Measurements from ENCODE around the gene PADI6. TPM values are rescaled to one million over a fixed set of nuclear protein-coding genes. Genes with fewer than 3 reads are reported as not detected.

PADI6 gene
- total RNA-seq, result not detected in 2 replicates

GRCh38 chr1:17371896-17372295 is at the start of gene PADI6:
TSS of gene PADI6 (plus strand) at chr1:17372196. CDS start at chr1:17372246, 50 bp downstream.

GRCh38 chr1:17439250-17440073 is 67.5 kb downstream of the PADI6 start, which contains the start of gene RCC2:
TSS of gene RCC2 (minus strand) at chr1:17439677. CDS start at chr1:17438514, 1,163 bp downstream.

Other genes starting within 250 kb of the PADI6 start
- 5.5 and 6.5 TPM in 2 replicates for gene PADI1, start 167.1 kb upstream of the PADI6 start, total RNA-seq
- gene PADI3, start 123.1 kb upstream of the PADI6 start, total RNA-seq, result 0.43 and 1.2 TPM in 2 replicates
- gene PADI4, start 64.0 kb upstream of the PADI6 start, total RNA-seq, result 0.21 TPM in 1 of 2 replicates, not detected in the other
- gene RCC2, start 67.5 kb downstream of the PADI6 start, total RNA-seq, result 123 and 158 TPM in 2 replicates
- gene ARHGEF10L, start 167.5 kb downstream of the PADI6 start, total RNA-seq, result 10.2 and 15.2 TPM in 2 replicates